Activated CD4-positive, alpha-beta T cell treated with anti-CD3 and anti-CD28 coated beads for 48 hours (primary cell): Measurements from ENCODE around the gene OR51A7.
"Not testable (repeated sequence)": the region's sequence is repeated elsewhere in the genome, so short reads cannot be mapped to it uniquely, and the experiment has no call there.

Experiments
- DNase-seq: peaks from one replicate; pipeline ENCODE4 v3.0.0-alpha.2; 2020

Gene OR51A7

GRCh38 chr11:4903484-4903883 lies at the start of gene OR51A7:
Gene OR51A7 (plus strand): TSS chr11:4903783. CDS start chr11:4907370, 3,587 bp downstream.
- DNase-seq, result no peak

- not testable (repeated sequence) for DNase-seq
Observed at GRCh38 chr11:4854286-4854685, 49.3 kb upstream of the OR51A7 start.

- DNase-seq, result no peak
Observed at GRCh38 chr11:4862447-4863236, 40.9 kb upstream of the OR51A7 start.

- DNase-seq, result no peak
Observed at GRCh38 chr11:4863876-4864275, 39.7 kb upstream of the OR51A7 start.

- no peak for DNase-seq
Observed at GRCh38 chr11:4865855-4866254, 37.7 kb upstream of the OR51A7 start.

GRCh38 chr11:4881188-4881587 lies 22.4 kb upstream of the OR51A7 start:
- no peak for DNase-seq

GRCh38 chr11:4881860-4882500 lies 21.6 kb upstream of the OR51A7 start, which contains the start of gene OR51T1:
Gene OR51T1 (plus strand): TSS chr11:4881900. CDS start chr11:4881900, 0 bp downstream.
- DNase-seq, result no peak

- DNase-seq, result no peak
Observed at GRCh38 chr11:4882543-4882942, 21.0 kb upstream of the OR51A7 start.

GRCh38 chr11:4884361-4884760 lies 19.2 kb upstream of the OR51A7 start:
- no peak for DNase-seq

GRCh38 chr11:4886186-4886585 lies 17.4 kb upstream of the OR51A7 start:
- DNase-seq, result no peak

- no peak for DNase-seq
Observed at GRCh38 chr11:4887591-4887990, 16.0 kb upstream of the OR51A7 start.

- DNase-seq, result no peak
Observed at GRCh38 chr11:4890279-4890678, 13.3 kb upstream of the OR51A7 start.

GRCh38 chr11:4891996-4892640 lies 11.5 kb upstream of the OR51A7 start:
- DNase-seq, result no peak

- no peak for DNase-seq
Observed at GRCh38 chr11:4916581-4916980, 13.0 kb downstream of the OR51A7 start.

GRCh38 chr11:4919250-4919649 lies 15.7 kb downstream of the OR51A7 start, which contains the start of gene OR51G2:
Gene OR51G2 (minus strand): TSS chr11:4919350. CDS start chr11:4915663, 3,687 bp downstream.
- no peak for DNase-seq

- DNase-seq, result no peak
Observed at GRCh38 chr11:4921796-4922195, 18.2 kb downstream of the OR51A7 start.

- DNase-seq, result no peak
Observed at GRCh38 chr11:4922304-4922703, 18.7 kb downstream of the OR51A7 start.

GRCh38 chr11:4924239-4924638 lies 20.7 kb downstream of the OR51A7 start, which contains the start of gene OR51G1:
Gene OR51G1 (minus strand): TSS chr11:4924339. CDS start chr11:4924339, 0 bp downstream.
- DNase-seq, result no peak

GRCh38 chr11:4926608-4927007 lies 23.0 kb downstream of the OR51A7 start:
- DNase-seq, result no peak

- no peak for DNase-seq
Observed at GRCh38 chr11:4932751-4933150, 29.2 kb downstream of the OR51A7 start.

- DNase-seq, result no peak
Observed at GRCh38 chr11:4936745-4937144, 33.2 kb downstream of the OR51A7 start.

GRCh38 chr11:4947505-4947904 lies 43.9 kb downstream of the OR51A7 start, which contains the start of gene OR51A4:
Gene OR51A4 (minus strand): TSS chr11:4947605. CDS start chr11:4947100, 505 bp downstream.
- no peak for DNase-seq

- DNase-seq, result not testable (repeated sequence)
Observed at GRCh38 chr11:4955613-4956012, 52.0 kb downstream of the OR51A7 start, which contains the start of gene OR51A2. Gene OR51A2 (minus strand): TSS chr11:4955713. CDS start chr11:4955713, 0 bp downstream.
